SU-DHL-6 (cell line): ENCODE measurements around the gene NRAP.

Experiments
- H2AFZ ChIP-seq: fragments of 200-600 bp; sonication (generic); 2 replicates; pipeline ENCODE4 v1.6.1; 2014; ENCODE audit warnings: low read depth, mild to moderate bottlenecking, moderate library complexity, mixed read lengths, antibody characterized with exemption, low read length; ENCODE audit not compliant: severe bottlenecking
- H3F3A ChIP-seq: fragments of 200-600 bp; shearing (Covaris generic); 2 replicates; pipeline ENCODE4 v1.6.0; 2016; ENCODE audit warnings: antibody characterized with exemption, mild to moderate bottlenecking; ENCODE audit not compliant: insufficient read depth
- H3K27ac ChIP-seq: fragments of 200-600 bp; sonication (generic); 2 replicates; pipeline ENCODE4 v1.5.1; 2016; ENCODE audit warnings: low read depth, mild to moderate bottlenecking, low read length, moderate library complexity, mixed read lengths
- H3K27me3 ChIP-seq: fragments of 200-600 bp; sonication (generic), shearing (Covaris generic); 2 replicates; pipeline ENCODE4 v1.6.0; 2014; ENCODE audit warnings: mild to moderate bottlenecking, low read length
- H3K36me3 ChIP-seq: fragments of 200-600 bp; sonication (generic); 2 replicates; pipeline ENCODE4 v1.6.1; 2014; ENCODE audit warnings: mild to moderate bottlenecking, low read length, mixed read lengths
- H3K4me2 ChIP-seq: fragments of 300-600, 200-600 bp; shearing (Covaris generic), sonication (generic); 2 replicates; pipeline ENCODE4 v1.6.0; 2014; ENCODE audit warnings: low read length, low read depth, mild to moderate bottlenecking; ENCODE audit not compliant: poor library complexity, severe bottlenecking
- H3K4me3 ChIP-seq: fragments of 200-600 bp; sonication (generic); 2 replicates; pipeline ENCODE4 v1.5.1; 2014; ENCODE audit warnings: antibody characterized with exemption, low read length, mild to moderate bottlenecking, mixed read lengths; ENCODE audit not compliant: insufficient read depth, poor library complexity, severe bottlenecking
- H3K79me2 ChIP-seq: fragments of 200-600 bp; sonication (generic); 2 replicates; pipeline ENCODE4 v1.6.1; 2014; ENCODE audit warnings: mild to moderate bottlenecking, low read length, moderate library complexity; ENCODE audit not compliant: insufficient read depth
- H3K9ac ChIP-seq: fragments of 200-600 bp; sonication (generic); 2 replicates; pipeline ENCODE4 v1.7.0; 2014; ENCODE audit warnings: mild to moderate bottlenecking, low read length
- H3K9me2 ChIP-seq: fragments of 200-600 bp; sonication (generic); replicated peaks from 2 replicates; pipeline ENCODE4 v1.6.1; 2014; ENCODE audit warnings: low read length; ENCODE audit not compliant: insufficient read depth
- H3K9me3 ChIP-seq: fragments of 200-600 bp; sonication (generic); 2 replicates; pipeline ENCODE4 v1.6.1; 2014; ENCODE audit warnings: low read length, mixed read lengths; ENCODE audit not compliant: insufficient read depth
- H4K20me1 ChIP-seq: fragments of 200-600 bp; sonication (generic); 2 replicates; pipeline ENCODE4 v1.6.1; 2014; ENCODE audit warnings: low read depth, mild to moderate bottlenecking, antibody characterized with exemption, low read length, moderate library complexity, mixed read lengths
- CTCF ChIP-seq: fragments of 200-600 bp; sonication (generic); IDR thresholded peaks from one replicate; pipeline ENCODE4 v1.5.1; 2017; ENCODE audit warnings: antibody characterized with exemption, mild to moderate bottlenecking, low read length, moderate library complexity; ENCODE audit not compliant: insufficient read depth, poor library complexity, severe bottlenecking
- EZH2phosphoT487 ChIP-seq: fragments of 200-600 bp; sonication (generic), shearing (Covaris generic); conservative IDR thresholded peaks from 2 replicates; pipeline ENCODE4 v1.6.1; 2018; ENCODE audit warnings: mild to moderate bottlenecking, antibody characterized with exemption, low read length, moderate library complexity, mixed read lengths

Gene NRAP

GRCh38 chr10:113569576-113569975 lies 94.3 kb downstream of the NRAP start:
- no peaks in the 10 kb centered on the region for H4K20me1 ChIP-seq
- no peaks in the 10 kb centered on the region for H3K79me2 ChIP-seq
- no peaks in the 10 kb centered on the region for H3K36me3 ChIP-seq
- H2AFZ ChIP-seq: no peak overlapping the region
- H3F3A ChIP-seq: no peaks in the 10 kb centered on the region
- no peak overlapping the region for H3K27ac ChIP-seq
- TF ChIP-seq EZH2phosphoT487 (no peak), CTCF (no peak)
- H3K4me3 ChIP-seq: no peak overlapping the region
- H3K27me3 ChIP-seq: no peaks in the 10 kb centered on the region
- no peaks in the 10 kb centered on the region for H3K9me2 ChIP-seq
- no peak overlapping the region for H3K9ac ChIP-seq
- H3K4me2 ChIP-seq: no peak overlapping the region
- H3K9me3 ChIP-seq: no peaks in the 10 kb centered on the region

- H3K27me3 ChIP-seq: no peaks in the 10 kb centered on the region
- H4K20me1 ChIP-seq: no peaks in the 10 kb centered on the region
- H3K27ac ChIP-seq: no peak overlapping the region
- H3K9ac ChIP-seq: no peak overlapping the region
- H2AFZ ChIP-seq: no peak overlapping the region
- no peaks in the 10 kb centered on the region for H3K9me3 ChIP-seq
- no peak overlapping the region for H3K4me3 ChIP-seq
- no peaks in the 10 kb centered on the region for H3K9me2 ChIP-seq
- no peaks in the 10 kb centered on the region for H3K79me2 ChIP-seq
- H3F3A ChIP-seq: no peaks in the 10 kb centered on the region
- H3K36me3 ChIP-seq: no peaks in the 10 kb centered on the region
- no peak overlapping the region for H3K4me2 ChIP-seq
- TF ChIP-seq CTCF (no peak), EZH2phosphoT487 (no peak)
These were observed 97.0 kb downstream of the NRAP start for GRCh38 chr10:113566888-113567287.

GRCh38 chr10:113565364-113565763 lies 98.5 kb downstream of the NRAP start:
- H3K36me3 ChIP-seq: no peaks in the 10 kb centered on the region
- H3K9ac ChIP-seq: no peak overlapping the region
- H3K9me2 ChIP-seq: no peaks in the 10 kb centered on the region
- no peaks in the 10 kb centered on the region for H3K27me3 ChIP-seq
- no peak overlapping the region for H3K27ac ChIP-seq
- no peaks in the 10 kb centered on the region for H3F3A ChIP-seq
- no peak overlapping the region for H3K4me3 ChIP-seq
- no peaks in the 10 kb centered on the region for H3K79me2 ChIP-seq
- TF ChIP-seq CTCF: no peak
- no peak for TF ChIP-seq EZH2phosphoT487
- no peak overlapping the region for H2AFZ ChIP-seq
- no peaks in the 10 kb centered on the region for H4K20me1 ChIP-seq
- no peak overlapping the region for H3K4me2 ChIP-seq
- H3K9me3 ChIP-seq: no peaks in the 10 kb centered on the region
